HEK293T (cell line): Measurements from ENCODE around the gene RESP18.

Source experiments
- CTCF ChIA-PET: fragments of 350-600 bp; formaldehyde crosslinking; extraction: SDS; loops from one replicate; lab custom pipeline; 2021; ENCODE audit warnings: antibody characterized with exemption, inconsistent platforms; lab: Yijun Ruan, JAX
- POLR2A ChIA-PET: fragments of 350-600 bp; formaldehyde crosslinking; extraction: SDS; loops from one replicate; lab custom pipeline; 2020; ENCODE audit warnings: antibody characterized with exemption, inconsistent platforms; lab: Yijun Ruan, JAX
- DNase-seq: peaks from one replicate; pipeline ENCODE4 v3.0.0; 2012; ENCODE audit warnings: mixed read lengths; ENCODE audit errors: extremely low spot score
- ARNT ChIP-seq: fragments of 450-650 bp; IDR thresholded peaks from 2 replicates; pipeline ENCODE4 v1.6.1; 2017; ENCODE audit warnings: mild to moderate bottlenecking
- BHLHE40 ChIP-seq: fragments of 450-650 bp; IDR thresholded peaks from 2 replicates; pipeline ENCODE4 v1.6.1; 2016; ENCODE audit warnings: mild to moderate bottlenecking, moderate library complexity, borderline replicate concordance
- CTBP1 ChIP-seq: fragments of 450-650 bp; IDR thresholded peaks from 2 replicates; pipeline ENCODE4 v1.6.1; 2016; ENCODE audit warnings: borderline replicate concordance
- ELF4 ChIP-seq: fragments of 450-650 bp; IDR thresholded peaks from 2 replicates; pipeline ENCODE4 v1.6.1; 2017; ENCODE audit warnings: antibody characterized with exemption
- FOXA1 ChIP-seq: fragments of 450-650 bp; IDR thresholded peaks from 2 replicates; pipeline ENCODE4 v1.6.1; 2016; ENCODE audit warnings: mild to moderate bottlenecking
- FOXK2 ChIP-seq: fragments of 450-650 bp; IDR thresholded peaks from 2 replicates; pipeline ENCODE4 v1.6.1; 2016; ENCODE audit warnings: mild to moderate bottlenecking
- FOXM1 ChIP-seq: fragments of 450-650 bp; IDR thresholded peaks from 2 replicates; pipeline ENCODE4 v1.6.1; 2017; ENCODE audit warnings: mild to moderate bottlenecking, borderline replicate concordance
- HDGF ChIP-seq: fragments of 450-650 bp; IDR thresholded peaks from 2 replicates; pipeline ENCODE4 v1.6.1; 2017; ENCODE audit warnings: antibody characterized with exemption, borderline replicate concordance
- L3MBTL2 ChIP-seq: fragments of 450-650 bp; conservative IDR thresholded peaks from 2 replicates; pipeline ENCODE4 v1.6.1; 2016; ENCODE audit warnings: mild to moderate bottlenecking
- LEF1 ChIP-seq: fragments of 450-650 bp; IDR thresholded peaks from 2 replicates; pipeline ENCODE4 v1.6.1; 2017; ENCODE audit warnings: mild to moderate bottlenecking, borderline replicate concordance
- NFRKB ChIP-seq: fragments of 450-650 bp; IDR thresholded peaks from 2 replicates; pipeline ENCODE4 v1.6.1; 2016; ENCODE audit warnings: mild to moderate bottlenecking, moderate library complexity
- PKNOX1 ChIP-seq: fragments of 450-650 bp; IDR thresholded peaks from 2 replicates; pipeline ENCODE4 v1.6.1; 2016
- SP1 ChIP-seq: fragments of 450-650 bp; IDR thresholded peaks from 2 replicates; pipeline ENCODE4 v1.6.1; 2017
- SUZ12 ChIP-seq: fragments of 450-650 bp; IDR thresholded peaks from 2 replicates; pipeline ENCODE4 v1.6.1; 2016; ENCODE audit warnings: mild to moderate bottlenecking
- TARDBP ChIP-seq: fragments of 450-650 bp; IDR thresholded peaks from 2 replicates; pipeline ENCODE4 v1.6.1; 2016
- ZNF384 ChIP-seq: fragments of 450-650 bp; IDR thresholded peaks from 2 replicates; pipeline ENCODE4 v1.6.1; 2016

The RESP18 gene

GRCh38 chr2:219285894-219286425, 46.6 kb downstream of the RESP18 start:
- DNase-seq: peak; percentile 53
- no peak for TF ChIP-seq PKNOX1
- TF ChIP-seq FOXA1: no peak
- TF ChIP-seq FOXM1: no peak
- no peak for TF ChIP-seq SP1
- TF ChIP-seq ELF4: no peak
- no peak for TF ChIP-seq L3MBTL2
- no peak for TF ChIP-seq ARNT
- CTCF ChIA-PET: interaction anchor here (0.9 kb wide), 2 partner anchors 9 kb away, joined by 3 to 5 read pairs; no protein-coding TSS in a partner anchor

DNA sequence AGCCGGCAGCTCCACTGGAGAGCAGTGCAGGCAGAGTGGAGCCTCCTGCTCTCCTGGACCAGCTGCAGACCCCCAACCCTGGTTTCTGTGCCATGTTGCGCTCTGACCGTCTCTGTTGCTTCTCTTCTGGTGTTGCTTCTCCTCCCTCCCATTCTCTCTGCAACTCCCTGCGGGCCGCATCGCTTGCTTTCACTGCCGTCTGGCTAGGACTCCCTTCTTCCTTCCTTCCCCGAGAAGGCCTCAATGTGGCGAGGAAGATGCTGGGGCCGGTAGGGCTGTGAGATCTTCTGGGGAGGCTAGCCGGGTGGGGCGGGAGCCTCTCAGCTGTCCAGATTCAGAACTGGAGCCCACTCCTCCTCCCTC, 47.2 kb downstream of the RESP18 start:
- DNase-seq: no peak
- ChIA-PET CTCF (interaction anchor here (0.9 kb wide), 1 partner anchor 10 kb away, joined by 3 read pairs; no protein-coding TSS in a partner anchor), POLR2A (no interaction called here)
- no peak for TF ChIP-seq HDGF
- TF ChIP-seq SUZ12: no peak
- TF ChIP-seq FOXA1: no peak
- no peak for TF ChIP-seq FOXM1
- no peak for TF ChIP-seq NFRKB
- no peak for TF ChIP-seq PKNOX1
- no peak for TF ChIP-seq SP1
- no peak for TF ChIP-seq LEF1

More at GRCh38 chr2:219285894-219286425, 46.6 kb downstream of the RESP18 start:
- POLR2A ChIA-PET: interaction anchor here (1.1 kb wide), 1 partner anchor 109 kb away, joined by 4 read pairs; the partner anchor contains the start of gene CNPPD1

- ChIA-PET POLR2A (no interaction called here), CTCF (interaction anchor here (0.6 to 0.9 kb wide), 2 partner anchors 11 to 1060 kb away, joined by 3 read pairs; no protein-coding TSS in a partner anchor)
These were observed 47.8 kb downstream of the RESP18 start for GRCh38 chr2:219284501-219285372.

GRCh38 chr2:219282943-219283581, 49.5 kb downstream of the RESP18 start:
- ChIA-PET POLR2A (interaction anchor here (0.8 to 1.3 kb wide), 3 partner anchors 10 to 107 kb away, joined by 3 read pairs; partner anchors contain the start of gene CNPPD1), CTCF (interaction anchor here (0.6 kb wide), 1 partner anchor 17 kb away, joined by 4 read pairs; no protein-coding TSS in a partner anchor)
- DNase-seq: no peak
- no peak for TF ChIP-seq SP1
- no peak for TF ChIP-seq ZNF384
- no peak for TF ChIP-seq BHLHE40
- no peak for TF ChIP-seq NFRKB
- TF ChIP-seq HDGF: no peak
- no peak for TF ChIP-seq ARNT
- no peak for TF ChIP-seq PKNOX1
- no peak for TF ChIP-seq FOXK2
- no peak for TF ChIP-seq LEF1
- TF ChIP-seq L3MBTL2: no peak
- TF ChIP-seq TARDBP: no peak

More at GRCh38 chr2:219284501-219285372, 47.8 kb downstream of the RESP18 start:
- TF ChIP-seq L3MBTL2 (no peak), FOXM1 (no peak), NFRKB (no peak), PKNOX1 (no peak), ELF4 (no peak), TARDBP (no peak), CTBP1 (no peak), ZNF384 (no peak), LEF1 (no peak), SUZ12 (no peak), ARNT (no peak), FOXA1 (no peak)
- DNase-seq: no peak

DNA sequence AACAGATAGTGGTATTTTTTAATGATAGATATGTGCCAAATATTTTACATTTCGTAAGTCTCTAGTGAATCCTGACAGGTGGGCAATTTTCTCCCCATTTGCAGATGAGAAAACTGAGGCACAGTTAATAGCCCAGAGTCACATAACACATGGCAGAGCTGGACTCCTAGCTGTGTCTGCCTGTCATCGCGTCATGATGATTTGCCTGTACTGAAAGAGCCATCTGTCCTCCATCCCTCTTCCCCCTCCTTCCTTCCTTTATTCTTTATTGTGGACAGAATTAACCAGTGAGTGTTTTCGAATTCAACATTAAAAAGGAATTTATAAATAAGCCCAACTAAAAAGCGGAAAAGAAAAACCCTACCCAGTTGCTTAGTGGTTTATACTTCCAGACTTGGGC, 50.2 kb downstream of the RESP18 start:
- ChIA-PET CTCF (interaction anchor here (1.2 kb wide), 1 partner anchor 248 kb away, joined by 4 read pairs; no protein-coding TSS in a partner anchor), POLR2A (interaction anchor here (1.3 kb wide), 1 partner anchor 106 kb away, joined by 3 read pairs; the partner anchor contains the start of gene CNPPD1)
- no peak for DNase-seq
- TF ChIP-seq PKNOX1 (no peak), TARDBP (no peak), FOXM1 (no peak), L3MBTL2 (no peak), FOXK2 (no peak), FOXA1 (no peak), BHLHE40 (no peak), CTBP1 (no peak), ELF4 (no peak), NFRKB (no peak), ARNT (no peak), SUZ12 (no peak), LEF1 (no peak), SP1 (no peak)
